ENCODE measurements around the gene FAM83C. TPM values are rescaled to one million over a fixed set of nuclear protein-coding genes. Genes with fewer than 3 reads are reported as not detected.

Gene FAM83C
- total RNA-seq, 2 experiments from 2014 or later: not detected

GRCh38 chr20:35275741-35276251 lies 16.4 kb downstream of the FAM83C start:
- DNase-seq: no peak
- Mint-ChIP-seq H3K27ac (peak overlapping the region; percentile 99), H3K4me1 (peaks cover 31% of the 10 kb centered on the region), H3K27me3 (no peaks in the 10 kb centered on the region), H3K36me3 (ENCODE audit: low read depth) (peaks cover 33% of the 10 kb centered on the region), H3K9me3 (no peaks in the 10 kb centered on the region), H3K4me3 (peak overlapping the region; percentile 99)
- ChIA-PET CTCF (interaction anchor here (0.6 kb wide), 1 partner anchor 98 kb away, joined by 3 read pairs; no protein-coding TSS in a partner anchor), POLR2A (interaction anchor here (1.0 to 1.2 kb wide), 2 partner anchors 10 to 129 kb away, joined by 3 to 4 read pairs; partner anchors contain the start of gene EDEM2)

DNA sequence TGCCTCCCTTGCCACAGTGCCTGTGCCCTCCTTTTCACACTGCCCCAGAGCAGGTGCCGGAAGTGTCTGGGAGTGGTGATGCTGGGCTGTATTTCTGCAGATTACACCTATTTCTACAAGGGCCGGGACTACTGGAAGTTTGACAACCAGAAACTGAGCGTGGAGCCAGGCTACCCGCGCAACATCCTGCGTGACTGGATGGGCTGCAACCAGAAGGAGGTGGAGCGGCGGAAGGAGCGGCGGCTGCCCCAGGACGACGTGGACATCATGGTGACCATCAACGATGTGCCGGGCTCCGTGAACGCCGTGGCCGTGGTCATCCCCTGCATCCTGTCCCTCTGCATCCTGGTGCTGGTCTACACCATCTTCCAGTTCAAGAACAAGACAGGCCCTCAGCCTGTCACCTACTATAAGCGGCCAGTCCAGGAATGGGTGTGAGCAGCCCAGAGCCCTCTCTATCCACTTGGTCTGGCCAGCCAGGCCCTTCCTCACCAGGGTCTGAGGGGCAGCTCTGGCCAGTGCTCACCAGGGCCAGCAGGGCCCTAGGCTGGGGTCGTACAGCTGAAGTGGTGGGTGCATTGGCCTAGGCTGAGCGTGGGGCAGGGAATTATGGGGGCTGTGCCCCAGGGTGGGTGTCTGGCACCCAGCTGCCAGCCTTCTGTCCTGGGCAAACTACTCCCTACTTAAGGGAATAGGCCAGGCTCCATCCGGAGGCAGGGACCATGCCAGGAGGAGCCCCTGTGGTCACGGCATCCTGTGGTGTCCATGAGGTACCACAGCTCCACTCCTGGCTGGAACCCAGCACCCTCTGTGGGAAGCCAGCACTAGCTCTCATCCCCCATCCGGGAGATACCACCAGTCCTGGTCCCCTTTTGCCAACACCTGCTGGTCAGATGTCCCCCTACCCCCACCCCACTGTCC lies 17.8 kb downstream of the FAM83C start:
- POLR2A ChIA-PET: no interaction called here
- no peak for DNase-seq
- CTCF ChIA-PET: no interaction called here
- peaks cover 21% of the 10 kb centered on the region for H3K36me3 Mint-ChIP-seq (ENCODE audit: low read depth)
- no peak overlapping the region for H3K27ac Mint-ChIP-seq
- no peaks in the 10 kb centered on the region for H3K27me3 Mint-ChIP-seq
- no peak overlapping the region for H3K4me3 Mint-ChIP-seq
- no peaks in the 10 kb centered on the region for H3K9me3 Mint-ChIP-seq
- H3K4me1 Mint-ChIP-seq: peaks cover 26% of the 10 kb centered on the region

DNA sequence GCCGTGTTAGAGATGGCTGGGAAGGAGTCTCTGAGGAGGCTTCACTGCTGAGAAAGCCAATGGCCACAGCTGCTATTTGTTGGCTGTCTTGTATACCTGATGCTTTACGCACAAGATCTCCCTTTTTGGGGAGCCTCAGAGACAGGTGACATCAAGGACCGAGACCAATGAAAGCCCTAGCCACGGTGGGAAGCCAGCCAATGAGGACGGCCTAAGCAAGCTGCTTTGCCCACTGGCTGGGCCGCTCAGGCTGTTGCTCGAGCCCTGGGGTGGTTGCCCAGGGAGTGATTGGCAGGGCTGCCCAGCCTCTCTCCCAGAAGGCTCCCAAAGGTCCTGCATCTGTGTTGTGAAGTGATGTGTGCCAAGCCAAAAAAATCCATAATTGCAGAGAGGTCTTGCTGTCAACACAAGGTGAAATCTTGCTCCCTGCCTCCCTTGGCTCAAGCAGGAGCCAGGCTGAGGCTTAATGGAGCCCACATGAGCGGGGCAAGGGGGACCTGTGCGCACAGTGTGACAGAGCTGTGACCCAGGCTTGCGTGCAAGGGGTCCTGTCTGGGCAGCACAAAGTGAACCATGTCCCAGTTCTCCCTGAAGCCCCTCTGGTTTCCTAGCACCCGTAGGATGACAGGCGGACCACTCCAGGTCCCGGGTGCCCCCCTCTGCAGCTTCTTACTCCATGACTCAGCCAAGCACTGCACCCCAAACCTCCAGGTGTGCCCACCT lies 18.6 kb downstream of the FAM83C start:
- Mint-ChIP-seq H3K9me3 (no peaks in the 10 kb centered on the region), H3K27me3 (no peaks in the 10 kb centered on the region), H3K4me3 (no peak overlapping the region), H3K36me3 (ENCODE audit: low read depth) (peaks cover 17% of the 10 kb centered on the region), H3K27ac (no peak overlapping the region), H3K4me1 (peaks cover 22% of the 10 kb centered on the region)
- POLR2A ChIA-PET: no interaction called here
- DNase-seq: no peak
- CTCF ChIA-PET: interaction anchor here (1.1 kb wide), 1 partner anchor 129 kb away, joined by 3 read pairs; no protein-coding TSS in a partner anchor

DNA sequence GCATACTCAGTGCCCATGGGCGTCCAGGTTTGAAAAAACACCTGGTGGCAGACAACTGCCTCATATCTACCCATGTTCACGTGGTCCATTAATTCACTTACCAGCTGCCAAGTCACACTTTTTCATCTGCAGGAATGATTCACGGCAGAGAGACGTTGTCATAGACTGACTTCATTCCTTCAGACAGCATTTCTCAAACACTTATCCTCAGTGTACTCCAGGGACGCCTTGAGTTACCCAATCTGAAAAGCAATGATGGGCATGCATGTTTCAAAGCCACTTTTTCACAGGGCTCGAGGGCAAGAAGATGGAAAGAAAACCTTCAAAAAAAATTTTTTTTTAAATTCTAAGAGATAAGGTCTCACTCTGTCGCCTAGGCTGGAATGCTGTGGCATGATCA lies 20.3 kb downstream of the FAM83C start:
- no peaks in the 10 kb centered on the region for H3K27me3 Mint-ChIP-seq
- no peak overlapping the region for H3K4me3 Mint-ChIP-seq
- no peak overlapping the region for H3K27ac Mint-ChIP-seq
- H3K9me3 Mint-ChIP-seq: no peaks in the 10 kb centered on the region
- H3K36me3 Mint-ChIP-seq (ENCODE audit: low read depth): peaks cover 4% of the 10 kb centered on the region
- ChIA-PET POLR2A (interaction anchor here (0.5 to 1.1 kb wide), 2 partner anchors 127 to 547 kb away, joined by 3 read pairs; no protein-coding TSS in a partner anchor), CTCF (interaction anchor here (0.6 kb wide), 1 partner anchor 175 kb away, joined by 3 read pairs; no protein-coding TSS in a partner anchor)
- DNase-seq: no peak
- peaks cover 11% of the 10 kb centered on the region for H3K4me1 Mint-ChIP-seq

- H3K27ac Mint-ChIP-seq: no peak overlapping the region
- peaks cover 10% of the 10 kb centered on the region for H3K36me3 Mint-ChIP-seq (ENCODE audit: low read depth)
- DNase-seq: no peak
- POLR2A ChIA-PET: interaction anchor here (0.5 to 1.1 kb wide), 2 partner anchors 126 to 546 kb away, joined by 3 read pairs; no protein-coding TSS in a partner anchor
- CTCF ChIA-PET: interaction anchor here (0.6 to 4.2 kb wide), 4 partner anchors 125 to 881 kb away, joined by 3 to 38 read pairs (median 12); partner anchors contain the start of gene EDEM2
- no peak overlapping the region for H3K4me3 Mint-ChIP-seq
- no peaks in the 10 kb centered on the region for H3K9me3 Mint-ChIP-seq
- H3K4me1 Mint-ChIP-seq: peaks cover 7% of the 10 kb centered on the region
- no peaks in the 10 kb centered on the region for H3K27me3 Mint-ChIP-seq
These were observed 20.9 kb downstream of the FAM83C start for GRCh38 chr20:35271073-35271882.

GRCh38 chr20:35270021-35270902 lies 22.0 kb downstream of the FAM83C start:
- H3K27ac Mint-ChIP-seq: no peak overlapping the region
- no peak for DNase-seq
- no peak overlapping the region for H3K4me3 Mint-ChIP-seq
- peaks cover 10% of the 10 kb centered on the region for H3K36me3 Mint-ChIP-seq (ENCODE audit: low read depth)
- ChIA-PET CTCF (interaction anchor here (0.7 to 4.2 kb wide), 8 partner anchors 11 to 175 kb away, joined by 3 to 38 read pairs (median 4); partner anchors contain the start of gene EDEM2), POLR2A (interaction anchor here (1.4 to 2.9 kb wide), 2 partner anchors 8 to 126 kb away, joined by 6 to 10 read pairs; partner anchors contain the start of gene MMP24OS)
- H3K4me1 Mint-ChIP-seq: peaks cover 4% of the 10 kb centered on the region
- H3K9me3 Mint-ChIP-seq: no peaks in the 10 kb centered on the region
- no peaks in the 10 kb centered on the region for H3K27me3 Mint-ChIP-seq

DNA sequence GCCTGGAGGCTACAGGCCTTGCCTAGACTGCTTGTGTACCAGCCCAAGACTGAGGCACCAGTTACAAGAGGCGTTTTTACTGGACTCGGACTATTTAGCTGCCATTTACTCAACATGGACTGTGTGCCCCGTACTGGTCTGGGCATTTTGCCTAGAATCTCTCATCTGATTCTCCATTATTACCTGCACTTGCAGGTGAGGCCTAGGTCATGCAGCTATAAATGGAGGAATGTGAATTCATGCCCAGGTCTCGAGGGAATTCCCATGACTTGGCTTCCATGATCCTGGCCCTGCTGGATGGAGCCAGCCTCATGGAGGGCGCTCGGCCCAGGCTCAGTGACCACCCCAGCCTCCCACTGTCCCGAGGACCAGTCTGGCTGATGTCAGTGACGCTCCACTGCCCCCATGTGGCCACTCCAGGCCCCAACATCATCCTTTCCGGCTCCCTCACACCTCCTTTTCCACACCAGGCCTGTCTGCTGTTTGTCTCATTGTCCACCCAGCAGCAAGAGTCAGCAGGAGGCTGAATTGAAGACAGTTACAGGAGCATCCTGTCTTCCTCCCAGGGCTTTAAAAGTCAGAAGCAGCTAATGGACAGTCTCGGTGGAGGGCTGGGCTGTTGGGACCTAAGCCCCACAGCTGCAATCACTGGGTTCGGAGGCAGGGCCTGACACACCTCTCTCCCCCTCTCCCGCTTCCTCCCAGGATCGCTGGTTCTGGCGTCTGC lies 23.0 kb downstream of the FAM83C start:
- Mint-ChIP-seq H3K27me3 (no peaks in the 10 kb centered on the region), H3K27ac (no peak overlapping the region), H3K4me3 (no peak overlapping the region), H3K36me3 (ENCODE audit: low read depth) (peaks cover 10% of the 10 kb centered on the region), H3K9me3 (no peaks in the 10 kb centered on the region), H3K4me1 (peaks cover 4% of the 10 kb centered on the region)
- ChIA-PET CTCF (interaction anchor here (0.6 to 4.2 kb wide), 16 partner anchors 10 to 295 kb away, joined by 3 to 38 read pairs (median 4); partner anchors contain the start of genes EDEM2 and EIF6), POLR2A (interaction anchor here (1.0 to 2.9 kb wide), 4 partner anchors 9 to 125 kb away, joined by 3 to 10 read pairs (median 5); partner anchors contain the start of genes EIF6 and MMP24OS)
- peak; percentile 62 for DNase-seq

DNA sequence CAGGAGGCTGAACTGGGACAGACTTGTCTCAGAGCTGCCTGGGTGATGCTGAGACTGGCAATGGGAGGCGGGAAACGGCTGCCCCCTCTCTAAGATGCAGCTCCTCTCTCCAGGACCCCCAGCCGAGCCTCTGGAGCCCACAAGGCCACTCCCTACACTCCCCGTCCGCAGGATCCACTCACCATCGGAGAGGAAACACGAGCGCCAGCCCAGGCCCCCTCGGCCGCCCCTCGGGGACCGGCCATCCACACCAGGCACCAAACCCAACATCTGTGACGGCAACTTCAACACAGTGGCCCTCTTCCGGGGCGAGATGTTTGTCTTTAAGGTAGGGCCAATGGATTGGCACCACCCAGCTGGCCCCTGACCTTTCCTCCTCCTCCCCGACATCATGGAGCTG lies 25.1 kb downstream of the FAM83C start:
- peaks cover 10% of the 10 kb centered on the region for H3K36me3 Mint-ChIP-seq (ENCODE audit: low read depth)
- H3K4me1 Mint-ChIP-seq: peaks cover 4% of the 10 kb centered on the region
- no peak overlapping the region for H3K4me3 Mint-ChIP-seq
- H3K27me3 Mint-ChIP-seq: no peaks in the 10 kb centered on the region
- POLR2A ChIA-PET: no interaction called here
- no peaks in the 10 kb centered on the region for H3K9me3 Mint-ChIP-seq
- no peak for DNase-seq
- CTCF ChIA-PET: interaction anchor here (1.0 to 4.2 kb wide), 2 partner anchors 37 to 121 kb away, joined by 3 to 38 read pairs; partner anchors contain the start of gene EDEM2
- H3K27ac Mint-ChIP-seq: no peak overlapping the region

DNA sequence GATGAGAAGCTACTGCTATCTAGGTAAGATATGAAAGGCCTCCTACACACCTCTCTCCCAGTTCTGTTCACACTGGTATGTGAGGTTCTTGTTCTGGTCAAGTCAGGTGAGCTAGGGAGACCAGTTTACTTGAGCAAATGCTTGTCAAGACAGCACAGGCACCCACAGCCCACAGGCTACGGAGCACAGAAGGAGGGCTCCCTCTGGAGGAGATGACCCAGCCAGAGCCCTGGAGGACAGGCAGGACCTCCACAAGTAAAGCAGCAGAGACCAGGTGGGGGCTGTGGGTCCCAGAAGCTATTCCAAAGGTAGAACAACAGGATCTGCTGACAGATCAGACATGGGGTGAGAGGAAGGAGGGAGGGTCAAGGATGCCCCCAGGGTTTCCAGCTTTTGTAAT lies 27.5 kb downstream of the FAM83C start:
- ChIA-PET CTCF (interaction anchor here (1.2 to 2.0 kb wide), 3 partner anchors 49 to 169 kb away, joined by 3 to 15 read pairs (median 7); no protein-coding TSS in a partner anchor), POLR2A (interaction anchor here (2.6 kb wide), 1 partner anchor 118 kb away, joined by 7 read pairs; the partner anchor contains the start of gene EDEM2)
- H3K4me3 Mint-ChIP-seq: no peak overlapping the region
- H3K36me3 Mint-ChIP-seq (ENCODE audit: low read depth): peaks cover 10% of the 10 kb centered on the region
- no peak for DNase-seq
- no peak overlapping the region for H3K27ac Mint-ChIP-seq
- H3K27me3 Mint-ChIP-seq: no peaks in the 10 kb centered on the region
- H3K9me3 Mint-ChIP-seq: no peaks in the 10 kb centered on the region
- no peaks in the 10 kb centered on the region for H3K4me1 Mint-ChIP-seq

DNA sequence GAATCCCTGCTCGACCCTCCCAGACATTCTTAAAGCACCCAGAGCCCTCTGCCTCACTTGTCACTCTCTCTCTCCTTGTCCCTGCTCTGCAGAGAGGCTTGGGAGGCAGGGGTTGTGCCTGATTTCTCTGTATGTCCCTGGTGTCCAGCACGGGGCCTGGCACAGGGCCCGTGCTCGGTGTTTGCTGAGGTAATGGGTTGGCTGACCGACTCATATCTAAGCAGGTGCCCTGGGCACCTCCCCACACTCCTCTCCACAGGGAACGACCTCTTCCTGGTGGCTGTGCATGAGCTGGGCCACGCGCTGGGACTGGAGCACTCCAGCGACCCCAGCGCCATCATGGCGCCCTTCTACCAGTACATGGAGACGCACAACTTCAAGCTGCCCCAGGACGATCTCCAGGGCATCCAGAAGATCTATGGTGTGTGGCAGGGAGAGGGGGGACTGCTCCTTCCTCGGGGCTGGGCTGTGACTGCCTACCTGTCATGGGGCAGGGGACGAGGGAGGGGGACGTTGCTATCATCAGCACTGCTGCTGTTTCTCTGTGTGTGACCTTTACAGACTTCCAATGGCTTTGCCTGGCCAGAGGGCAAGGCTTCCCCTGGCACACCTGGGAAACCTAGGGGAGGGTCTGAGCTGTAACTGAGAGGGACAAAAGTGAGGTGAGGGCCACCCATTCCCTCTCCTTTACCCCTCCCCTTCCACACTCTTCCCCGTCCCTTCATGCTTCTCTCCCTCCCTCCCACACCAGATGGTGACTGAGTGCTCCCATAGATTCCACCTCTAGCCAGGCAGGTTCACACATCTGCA lies 28.5 kb downstream of the FAM83C start:
- Mint-ChIP-seq H3K27ac (no peak overlapping the region), H3K27me3 (no peaks in the 10 kb centered on the region), H3K36me3 (ENCODE audit: low read depth) (peaks cover 7% of the 10 kb centered on the region), H3K9me3 (no peaks in the 10 kb centered on the region), H3K4me1 (no peaks in the 10 kb centered on the region), H3K4me3 (no peak overlapping the region)
- no peak for DNase-seq
- ChIA-PET CTCF (interaction anchor here (2.0 kb wide), 1 partner anchor 119 kb away, joined by 15 read pairs; no protein-coding TSS in a partner anchor), POLR2A (interaction anchor here (2.6 kb wide), 1 partner anchor 117 kb away, joined by 7 read pairs; the partner anchor contains the start of gene EDEM2)
